ENCODE results near the gene C3orf38.
"Not testable (repeated sequence)": the region's sequence is repeated elsewhere in the genome, so short reads cannot be mapped to it uniquely, and the experiment has no call there.

C3orf38 gene
- total RNA-seq: 39.6 to 61.3 (median 42.9) reads per million in 9 experiments

DNA sequence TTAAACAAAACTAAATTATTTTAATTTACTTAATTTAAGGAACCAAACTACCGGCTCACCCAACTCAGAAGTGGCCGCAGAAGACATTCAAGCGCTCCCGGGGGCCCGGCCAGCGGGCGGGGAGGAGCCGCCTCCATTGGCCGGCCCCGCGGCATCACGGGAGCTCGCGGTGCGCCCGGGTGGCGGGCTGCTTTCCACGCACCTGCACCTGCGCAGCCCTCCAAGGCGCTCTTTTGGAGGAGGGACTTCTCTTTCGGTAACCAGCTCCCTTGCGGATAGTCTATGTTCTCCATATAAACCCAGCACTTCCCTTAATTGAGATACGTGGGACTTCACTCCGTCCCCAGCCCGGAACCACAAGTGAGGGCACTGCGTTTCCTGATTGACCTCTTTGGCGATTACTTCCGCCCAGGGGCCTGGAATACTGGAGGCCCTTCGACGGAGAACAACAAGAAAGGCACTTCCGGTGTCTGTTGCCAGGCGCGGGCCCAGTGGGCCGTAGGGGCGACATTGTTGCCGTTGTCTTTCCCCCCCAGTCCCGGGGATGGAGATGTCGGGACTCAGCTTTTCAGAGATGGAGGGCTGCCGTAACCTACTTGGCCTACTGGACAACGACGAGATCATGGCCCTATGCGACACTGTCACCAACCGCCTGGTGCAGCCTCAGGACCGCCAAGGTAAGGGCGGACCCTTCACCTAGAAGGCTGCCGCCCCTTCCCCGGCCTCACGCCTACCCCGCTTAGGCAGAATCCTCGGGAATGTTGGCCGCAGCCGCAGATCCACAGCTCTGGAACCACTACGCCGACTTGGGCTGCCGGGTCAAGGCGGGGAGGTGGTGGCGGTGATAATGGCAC lies at the start of gene C3orf38:
Gene C3orf38 (plus strand): TSS at position 451 of the 854 bp plus-strand sequence. CDS start 94 bp downstream, at position 545.
- no peaks in the 10 kb centered on the region for H3K9me3 Mint-ChIP-seq
- peak within 1 kb of the TSS; percentile 94 to 97 for H3K27ac Mint-ChIP-seq
- peaks cover 36% of the 10 kb centered on the region for H3K36me3 Mint-ChIP-seq (ENCODE audit: insufficient read depth)
- H3K4me3 Mint-ChIP-seq: peak within 1 kb of the TSS; percentile 90 to 96
- DNase-seq (peak; percentile 74 to 78 (median 76)), ATAC-seq (replicated peaks) (peak; percentile 92)
- H3K27me3 Mint-ChIP-seq: no peaks in the 10 kb centered on the region
- H3K4me1 Mint-ChIP-seq (ENCODE audit: low read depth in 2 of 2): peaks cover 16 to 20% of the 10 kb centered on the region in 2 donors

DNA sequence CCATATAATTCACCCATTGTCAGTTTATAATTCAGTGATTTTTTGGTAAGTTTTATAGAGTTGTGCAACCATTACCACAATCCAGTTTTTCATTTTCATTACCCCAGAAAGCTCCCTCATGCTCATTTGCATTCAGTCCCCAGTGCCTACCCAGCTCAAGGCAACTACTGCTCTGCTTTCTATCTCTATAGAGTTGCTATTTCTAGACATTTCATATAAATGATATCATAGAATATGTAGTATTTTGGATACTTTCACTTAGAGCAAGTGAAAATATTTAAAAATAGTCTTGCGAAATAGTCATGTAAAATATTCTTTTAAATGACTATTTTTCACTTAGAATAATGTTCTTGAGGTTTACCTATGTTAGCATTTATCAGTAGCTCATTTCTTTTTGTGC lies 48.6 kb upstream of the C3orf38 start:
- ATAC-seq (replicated peaks): no peak
- Mint-ChIP-seq H3K4me3 (no peak overlapping the region), H3K27me3 (no peaks in the 10 kb centered on the region), H3K36me3 (ENCODE audit: insufficient read depth) (peaks cover 12% of the 10 kb centered on the region), H3K4me1 (ENCODE audit: low read depth in 2 of 2) (peaks cover 9 to 46% of the 10 kb centered on the region in 2 donors), H3K27ac (no peak overlapping the region), H3K9me3 (no peaks in the 10 kb centered on the region)
- no peak for DNase-seq

DNA sequence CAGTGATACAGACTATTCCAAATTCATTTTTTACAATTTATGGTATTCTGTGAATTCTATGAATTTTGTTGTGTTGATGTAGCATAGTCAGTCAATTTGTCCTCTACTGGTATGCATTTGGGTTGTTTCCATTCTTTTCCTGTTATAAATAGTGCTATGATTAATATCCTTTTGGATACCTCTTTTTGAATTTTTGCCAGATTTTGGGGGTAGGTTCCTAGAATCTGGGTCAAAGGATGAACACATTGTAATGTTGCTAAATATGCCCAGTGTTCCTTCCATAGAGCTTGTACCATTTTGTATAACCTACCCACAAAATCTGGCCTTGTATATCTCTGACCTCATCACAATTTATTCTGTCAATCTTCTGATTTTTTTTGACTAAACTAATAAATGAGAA lies 44.4 kb upstream of the C3orf38 start:
- peaks cover 10 to 41% of the 10 kb centered on the region in 2 donors for H3K4me1 Mint-ChIP-seq (ENCODE audit: low read depth in 2 of 2)
- no peak overlapping the region for H3K4me3 Mint-ChIP-seq
- H3K27me3 Mint-ChIP-seq: no peaks in the 10 kb centered on the region
- H3K36me3 Mint-ChIP-seq (ENCODE audit: insufficient read depth): peaks cover 4% of the 10 kb centered on the region
- ATAC-seq (replicated peaks) (no peak), DNase-seq (no peak)
- peak overlapping the region in 1 of 2 donors; percentile 67 for H3K27ac Mint-ChIP-seq
- no peaks in the 10 kb centered on the region for H3K9me3 Mint-ChIP-seq

DNA sequence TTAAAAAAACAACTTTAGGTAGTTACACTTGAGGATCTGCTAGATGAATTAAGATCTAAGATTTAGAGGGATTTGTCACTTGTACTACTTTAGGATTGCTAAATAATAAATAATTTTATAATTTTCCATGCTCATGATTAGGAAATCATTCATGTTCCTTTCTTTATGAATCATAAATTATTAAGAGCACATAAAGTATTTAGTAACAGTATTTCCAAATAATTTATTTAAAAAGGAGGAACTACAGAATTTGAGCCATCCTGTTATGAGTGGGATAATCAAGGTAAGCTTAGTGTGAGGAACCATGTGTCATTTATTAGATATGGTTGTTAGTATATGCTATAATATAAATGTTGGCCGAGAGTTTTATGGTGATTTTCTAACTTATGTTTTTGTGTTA lies 37.5 kb upstream of the C3orf38 start:
- DNase-seq: no peak
- Mint-ChIP-seq H3K27ac (no peak overlapping the region), H3K36me3 (ENCODE audit: insufficient read depth) (peaks cover 7% of the 10 kb centered on the region), H3K4me3 (no peak overlapping the region), H3K4me1 (ENCODE audit: low read depth in 2 of 2) (peaks cover 5 to 10% of the 10 kb centered on the region in 2 donors), H3K9me3 (no peaks in the 10 kb centered on the region), H3K27me3 (no peaks in the 10 kb centered on the region)
- no peak for ATAC-seq (replicated peaks)

DNA sequence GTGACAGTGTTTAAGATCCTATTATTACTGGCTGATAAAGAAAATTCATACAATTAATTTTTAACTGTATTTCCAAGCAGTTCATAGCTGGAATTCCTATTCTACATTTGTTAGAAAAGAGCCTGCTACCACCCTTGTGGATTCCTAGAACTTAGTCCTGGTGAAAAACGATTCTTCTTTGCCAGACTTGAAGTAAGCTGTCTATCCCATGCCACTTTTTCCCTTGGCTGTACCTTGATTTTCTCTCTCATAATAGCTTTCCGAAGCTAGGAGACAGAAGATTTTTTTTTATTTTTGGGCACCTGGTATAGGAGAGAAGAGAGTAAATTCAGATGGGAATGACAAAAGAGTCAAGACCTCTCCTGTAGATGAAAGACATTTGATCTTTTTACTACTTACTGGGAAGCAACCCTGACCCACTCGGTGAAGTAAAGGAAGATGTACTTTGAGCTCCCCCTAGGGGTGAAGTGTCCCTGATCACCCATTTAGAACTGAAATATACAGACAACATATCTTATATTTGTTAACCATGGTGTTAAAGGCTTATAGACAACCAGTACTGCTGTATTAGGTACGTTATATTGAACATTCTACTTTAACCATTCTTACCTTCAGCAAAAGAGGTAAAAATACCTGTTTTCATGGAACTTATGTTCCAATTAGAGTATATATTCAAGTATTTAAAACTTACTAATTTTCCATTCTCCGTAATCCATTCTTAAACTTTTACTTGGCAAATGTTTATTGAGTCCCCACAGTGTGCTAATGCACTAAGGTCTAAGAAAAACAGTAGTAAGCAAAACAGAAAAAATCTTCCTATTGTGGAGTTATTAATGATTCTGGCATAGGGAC lies 36.2 kb upstream of the C3orf38 start:
- peak overlapping the region in 1 of 2 donors; percentile 54 for H3K27ac Mint-ChIP-seq
- H3K4me1 Mint-ChIP-seq (ENCODE audit: low read depth in 2 of 2): peaks cover 5 to 9% of the 10 kb centered on the region in 2 donors
- peak; percentile 97 for ATAC-seq (replicated peaks)
- H3K9me3 Mint-ChIP-seq: no peaks in the 10 kb centered on the region
- no peaks in the 10 kb centered on the region for H3K27me3 Mint-ChIP-seq
- H3K4me3 Mint-ChIP-seq: no peak overlapping the region
- peaks cover 7% of the 10 kb centered on the region for H3K36me3 Mint-ChIP-seq (ENCODE audit: insufficient read depth)
- DNase-seq: peak; percentile 63 to 68 (median 64)

DNA sequence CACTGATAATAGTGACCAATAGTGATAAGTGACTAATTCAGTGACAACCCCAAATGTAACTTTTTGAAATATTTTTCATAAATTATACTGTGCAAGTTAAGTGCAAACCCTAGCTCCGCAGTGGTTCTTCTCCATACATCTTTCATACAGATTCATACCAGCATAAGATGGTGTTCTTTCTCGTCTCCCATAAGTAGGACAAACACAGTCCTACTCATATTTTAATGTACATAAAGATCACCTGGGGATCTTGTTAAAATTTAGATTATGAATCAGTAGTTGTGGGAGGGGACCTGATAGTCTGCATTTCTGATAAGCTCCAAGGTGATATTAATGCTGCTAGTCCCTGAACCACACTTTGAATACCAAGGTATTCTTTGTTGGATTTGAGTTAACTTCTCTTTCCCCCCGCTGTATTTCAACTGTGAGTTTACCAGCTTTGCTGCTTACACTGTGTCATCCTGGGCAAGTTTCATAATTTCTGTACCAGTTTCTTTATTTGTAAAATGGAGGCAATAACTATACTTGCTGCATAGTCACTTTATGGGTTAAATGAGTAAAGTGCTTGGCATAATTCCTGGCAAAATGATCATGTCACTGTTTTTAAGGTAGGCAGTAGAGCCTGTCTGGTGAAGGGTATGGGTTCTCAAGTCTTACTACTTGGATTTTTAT lies 34.7 kb upstream of the C3orf38 start:
- no peaks in the 10 kb centered on the region for H3K9me3 Mint-ChIP-seq
- no peaks in the 10 kb centered on the region for H3K27me3 Mint-ChIP-seq
- peaks cover 2 to 4% of the 10 kb centered on the region in 2 donors for H3K4me1 Mint-ChIP-seq (ENCODE audit: low read depth in 2 of 2)
- no peak for ATAC-seq (replicated peaks)
- no peak for DNase-seq
- H3K27ac Mint-ChIP-seq: peak overlapping the region in 1 of 2 donors; percentile 56
- H3K4me3 Mint-ChIP-seq: no peak overlapping the region
- H3K36me3 Mint-ChIP-seq (ENCODE audit: insufficient read depth): peaks cover 7% of the 10 kb centered on the region

DNA sequence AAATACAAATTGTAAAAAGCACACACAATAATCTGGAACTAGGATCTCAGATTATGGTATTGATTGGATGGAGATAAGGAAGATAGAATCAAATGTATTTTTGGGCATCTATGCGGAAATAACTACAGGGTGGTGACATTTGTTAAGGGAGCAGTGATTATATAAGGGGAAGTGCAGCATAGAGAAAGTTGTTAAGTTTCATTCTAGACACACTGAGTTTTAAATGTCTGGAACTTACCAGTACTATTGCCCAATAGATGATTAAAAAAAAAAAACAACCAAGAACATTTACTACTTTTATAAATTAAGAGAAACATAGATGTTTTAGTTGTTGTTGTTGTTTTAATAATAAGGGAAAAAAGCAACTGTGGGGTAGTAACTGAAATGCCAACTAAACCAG lies 32.1 kb upstream of the C3orf38 start:
- H3K4me3 Mint-ChIP-seq: no peak overlapping the region
- no peak overlapping the region for H3K27ac Mint-ChIP-seq
- peaks cover 7% of the 10 kb centered on the region for H3K36me3 Mint-ChIP-seq (ENCODE audit: insufficient read depth)
- ATAC-seq (replicated peaks): no peak
- H3K9me3 Mint-ChIP-seq: no peaks in the 10 kb centered on the region
- no peaks in the 10 kb centered on the region for H3K27me3 Mint-ChIP-seq
- peaks cover 4 to 8% of the 10 kb centered on the region in 2 donors for H3K4me1 Mint-ChIP-seq (ENCODE audit: low read depth in 2 of 2)
- DNase-seq: no peak

DNA sequence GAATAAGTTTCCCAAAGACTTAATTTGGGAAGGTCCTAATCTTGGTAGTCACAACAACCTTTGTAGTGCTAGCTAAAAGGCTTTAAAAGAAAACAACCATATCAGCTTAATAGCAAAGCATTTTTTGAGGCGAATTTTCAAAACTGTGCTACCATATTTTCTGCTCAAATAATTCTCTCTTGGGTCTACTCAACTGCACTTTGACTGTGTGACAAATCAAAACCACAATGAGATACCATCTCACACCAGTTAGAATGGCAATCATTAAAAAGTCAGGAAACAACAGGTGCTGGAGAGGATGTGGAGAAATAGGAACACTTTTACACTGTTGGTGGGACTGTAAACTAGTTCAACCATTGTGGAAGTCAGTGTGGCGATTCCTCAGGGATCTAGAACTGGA lies 31.2 kb upstream of the C3orf38 start:
- H3K36me3 Mint-ChIP-seq (ENCODE audit: insufficient read depth); DNase-seq: not testable (repeated sequence)

DNA sequence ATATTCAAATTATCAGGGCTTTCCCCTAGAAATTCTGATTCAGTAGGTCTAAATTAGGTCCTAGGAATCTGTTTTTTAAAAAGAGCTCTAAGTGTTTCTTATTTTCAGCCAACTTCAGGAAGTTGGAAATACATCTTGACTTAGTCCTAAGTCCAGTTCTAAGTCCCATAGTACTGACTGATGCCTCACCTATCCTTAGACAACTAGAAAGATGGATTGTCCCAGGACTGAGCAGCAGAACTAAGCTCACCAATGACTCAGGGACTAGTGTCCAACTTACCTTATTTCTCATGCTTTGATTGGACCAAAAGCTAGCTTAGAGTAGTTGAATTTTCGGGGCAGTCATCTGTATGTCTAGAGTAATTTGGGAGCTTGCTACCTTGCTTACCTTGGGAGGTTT lies 26.2 kb upstream of the C3orf38 start:
- H3K4me3 Mint-ChIP-seq: no peak overlapping the region
- no peak for ATAC-seq (replicated peaks)
- H3K4me1 Mint-ChIP-seq (ENCODE audit: low read depth in 2 of 2): peaks cover 5 to 9% of the 10 kb centered on the region in 2 donors

More for the DNA sequence above, 31.2 kb upstream of the C3orf38 start:
- not testable (repeated sequence) for H3K4me1 Mint-ChIP-seq (ENCODE audit: low read depth in 2 of 2); H3K4me3 Mint-ChIP-seq; H3K27ac Mint-ChIP-seq; H3K9me3 Mint-ChIP-seq; ATAC-seq (replicated peaks); H3K27me3 Mint-ChIP-seq

DNA sequence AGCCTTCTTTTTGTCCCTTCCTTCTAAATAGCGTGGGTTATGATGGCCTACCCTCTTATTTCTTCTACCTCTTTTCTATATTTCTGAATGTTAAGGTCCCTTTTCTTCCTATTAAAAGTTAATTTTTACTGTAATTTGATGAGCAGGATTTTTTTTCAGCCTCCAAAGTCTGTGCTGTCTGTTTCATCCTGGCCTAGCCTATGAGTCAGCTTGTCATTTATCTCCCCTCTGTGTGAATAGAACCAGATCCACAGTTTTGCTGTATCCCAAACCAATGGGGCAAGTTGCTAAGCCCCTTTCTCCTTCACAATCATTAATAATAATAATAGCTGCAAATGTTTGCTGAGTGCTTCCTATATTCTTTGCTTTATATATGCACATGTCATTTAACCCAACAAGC lies 18.1 kb upstream of the C3orf38 start:
- no peak overlapping the region for H3K4me3 Mint-ChIP-seq
- DNase-seq: no peak

More for the DNA sequence above, 26.2 kb upstream of the C3orf38 start:
- Mint-ChIP-seq H3K9me3 (no peaks in the 10 kb centered on the region), H3K27me3 (no peaks in the 10 kb centered on the region), H3K27ac (no peak overlapping the region), H3K36me3 (ENCODE audit: insufficient read depth) (peaks cover 3% of the 10 kb centered on the region)
- no peak for DNase-seq

DNA sequence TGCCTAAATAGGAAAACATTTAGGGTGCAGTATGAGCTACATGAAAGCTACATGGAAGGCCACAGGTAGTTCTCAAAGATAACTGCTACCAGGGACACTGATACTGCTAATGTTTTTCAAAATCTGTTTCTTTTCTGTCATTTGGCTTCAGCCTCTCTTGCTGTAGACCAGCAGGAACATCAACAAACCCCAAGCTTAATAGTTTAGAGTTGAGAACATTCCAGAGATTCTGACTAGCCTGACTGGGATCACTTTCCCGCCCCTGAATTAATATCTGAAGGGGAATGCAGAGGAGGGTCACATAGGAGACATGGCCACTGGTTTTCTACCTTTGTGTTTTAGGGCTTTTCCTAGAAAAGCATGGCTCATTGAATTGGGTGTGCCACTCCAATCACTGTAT lies 16.9 kb upstream of the C3orf38 start:
- Mint-ChIP-seq H3K9me3 (no peaks in the 10 kb centered on the region), H3K27ac (peak overlapping the region in 1 of 2 donors; percentile 4), H3K4me3 (no peak overlapping the region), H3K27me3 (no peaks in the 10 kb centered on the region), H3K36me3 (ENCODE audit: insufficient read depth) (peaks cover 20% of the 10 kb centered on the region), H3K4me1 (ENCODE audit: low read depth in 2 of 2) (no peaks in the 10 kb centered on the region)
- DNase-seq: no peak
- ATAC-seq (replicated peaks): no peak

More for the DNA sequence above, 18.1 kb upstream of the C3orf38 start:
- Mint-ChIP-seq H3K27me3 (no peaks in the 10 kb centered on the region), H3K27ac (peak overlapping the region in 1 of 2 donors; percentile 60), H3K36me3 (ENCODE audit: insufficient read depth) (peaks cover 10% of the 10 kb centered on the region), H3K4me1 (ENCODE audit: low read depth in 2 of 2) (peaks cover 3 to 5% of the 10 kb centered on the region in 2 donors), H3K9me3 (no peaks in the 10 kb centered on the region)
- ATAC-seq (replicated peaks): no peak

DNA sequence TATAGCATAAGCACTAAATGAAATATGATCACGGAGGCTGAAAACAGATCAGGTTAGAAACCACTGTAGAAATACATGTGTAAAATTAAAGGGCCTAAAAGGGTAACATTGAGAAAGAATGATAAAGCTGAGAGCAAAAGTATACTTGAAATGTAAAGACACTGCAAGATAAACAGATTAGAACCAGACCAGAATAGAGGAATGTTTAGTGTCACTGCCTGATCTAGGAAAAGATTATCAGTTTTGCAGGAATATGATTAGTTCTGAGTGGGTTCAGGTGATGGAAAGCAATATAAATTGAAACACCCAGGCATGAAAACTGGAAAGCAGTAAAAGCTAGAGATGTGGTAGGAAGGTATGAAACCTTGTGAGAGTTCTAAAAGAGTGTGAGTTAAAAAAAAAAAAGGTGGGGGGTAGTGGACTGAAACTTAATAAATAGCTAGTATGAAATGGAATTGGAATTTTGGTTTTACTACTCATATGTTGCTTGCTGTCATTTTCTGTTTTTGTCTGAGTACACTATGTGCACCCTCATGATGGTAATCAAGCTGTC lies 16.0 kb upstream of the C3orf38 start:
- no peaks in the 10 kb centered on the region for H3K27me3 Mint-ChIP-seq
- no peaks in the 10 kb centered on the region for H3K9me3 Mint-ChIP-seq
- H3K36me3 Mint-ChIP-seq (ENCODE audit: insufficient read depth): peaks cover 24% of the 10 kb centered on the region
- no peak overlapping the region for H3K4me3 Mint-ChIP-seq
- H3K4me1 Mint-ChIP-seq (ENCODE audit: low read depth in 2 of 2): no peaks in the 10 kb centered on the region
- DNase-seq (no peak), ATAC-seq (replicated peaks) (no peak)
- H3K27ac Mint-ChIP-seq: peak overlapping the region; percentile 4 to 9

DNA sequence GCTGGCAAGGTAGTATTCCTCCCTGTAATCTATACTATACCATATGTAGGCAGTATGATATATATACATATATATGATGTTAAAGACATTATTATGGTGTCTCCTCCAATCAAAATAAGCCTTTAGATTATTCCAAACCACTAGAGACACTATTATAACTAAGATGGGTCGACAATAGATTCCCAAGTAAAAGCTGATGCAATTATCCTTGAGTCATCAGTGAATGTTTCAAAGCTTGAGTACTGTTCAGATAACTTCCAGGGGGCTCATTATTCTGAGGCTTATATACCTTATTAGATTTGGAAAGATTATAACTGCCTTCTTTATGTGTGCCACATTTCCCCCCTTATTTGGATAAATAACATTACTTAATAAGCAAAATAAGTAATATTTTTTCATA lies 11.9 kb upstream of the C3orf38 start:
- Mint-ChIP-seq H3K27ac (no peak overlapping the region), H3K4me3 (no peak overlapping the region), H3K27me3 (no peaks in the 10 kb centered on the region), H3K9me3 (no peaks in the 10 kb centered on the region), H3K4me1 (ENCODE audit: low read depth in 2 of 2) (peaks cover 0 to 5% of the 10 kb centered on the region in 2 donors), H3K36me3 (ENCODE audit: insufficient read depth) (peaks cover 21% of the 10 kb centered on the region)
- DNase-seq (no peak), ATAC-seq (replicated peaks) (no peak)
